Fibroblast of skin of right quadriceps (primary cell): Measurements from ENCODE around the gene FAXC.

ENCODE experiments used
- DNase-seq: peaks from one replicate; pipeline ENCODE4 v3.0.0-alpha.2; 2013

FAXC gene

GRCh38 chr6:99349171-99350141, at the start of gene FAXC:
Gene FAXC (minus strand): TSS chr6:99349674. CDS start chr6:99349372, 302 bp downstream.
- DNase-seq, result peak; percentile 30

GRCh38 chr6:99397287-99397686, 47.8 kb upstream of the FAXC start:
- no peak for DNase-seq

- DNase-seq, result peak; percentile 77
Measured at GRCh38 chr6:99393698-99394531, 44.4 kb upstream of the FAXC start, which contains the start of gene COQ3. Gene COQ3 (minus strand): TSS chr6:99394195. CDS start chr6:99394179, 16 bp downstream.

- no peak for DNase-seq
Measured at GRCh38 chr6:99393366-99393697, 43.9 kb upstream of the FAXC start.

- DNase-seq, result no peak
Measured at GRCh38 chr6:99390896-99391295, 41.4 kb upstream of the FAXC start.

GRCh38 chr6:99384507-99384906, 35.0 kb upstream of the FAXC start:
- DNase-seq, result no peak

- DNase-seq, result no peak
Measured at GRCh38 chr6:99378636-99379035, 29.2 kb upstream of the FAXC start.

GRCh38 chr6:99369533-99369932, 20.1 kb upstream of the FAXC start:
- DNase-seq, result no peak

- DNase-seq, result no peak
Measured at GRCh38 chr6:99366852-99367251, 17.4 kb upstream of the FAXC start.

GRCh38 chr6:99364026-99364425, 14.6 kb upstream of the FAXC start:
- no peak for DNase-seq

GRCh38 chr6:99362678-99363268, 13.3 kb upstream of the FAXC start:
- no peak for DNase-seq

GRCh38 chr6:99359800-99360199, 10.3 kb upstream of the FAXC start:
- DNase-seq, result no peak

- DNase-seq, result no peak
Measured at GRCh38 chr6:99356641-99357040, 7.2 kb upstream of the FAXC start.

GRCh38 chr6:99354983-99355382, 5.5 kb upstream of the FAXC start:
- no peak for DNase-seq

- no peak for DNase-seq
Measured at GRCh38 chr6:99353126-99353525, 3.7 kb upstream of the FAXC start.

- DNase-seq, result no peak
Measured at GRCh38 chr6:99350573-99350972, 1.1 kb upstream of the FAXC start.

GRCh38 chr6:99348288-99349170, 945 bp downstream of the FAXC start:
- no peak for DNase-seq

- DNase-seq, result no peak
Measured at GRCh38 chr6:99347804-99348203, 1.7 kb downstream of the FAXC start.

- DNase-seq, result no peak
Measured at GRCh38 chr6:99346595-99346994, 2.9 kb downstream of the FAXC start.

GRCh38 chr6:99345164-99345563, 4.3 kb downstream of the FAXC start:
- DNase-seq, result no peak

GRCh38 chr6:99344289-99344688, 5.2 kb downstream of the FAXC start:
- peak; percentile 68 for DNase-seq

GRCh38 chr6:99341862-99342455, 7.5 kb downstream of the FAXC start:
- DNase-seq, result no peak
